ENCODE measurements around the gene PIK3AP1. TPM values are rescaled to one million over a fixed set of nuclear protein-coding genes. Genes with fewer than 3 reads are reported as not detected.

Gene PIK3AP1
- total and polyA plus RNA-seq, 10 of the 15 experiments (the other 5 are each of a cell fraction or from before 2014, with no cell fraction given), result 26.2 to 306 (median 119) TPM

DNA sequence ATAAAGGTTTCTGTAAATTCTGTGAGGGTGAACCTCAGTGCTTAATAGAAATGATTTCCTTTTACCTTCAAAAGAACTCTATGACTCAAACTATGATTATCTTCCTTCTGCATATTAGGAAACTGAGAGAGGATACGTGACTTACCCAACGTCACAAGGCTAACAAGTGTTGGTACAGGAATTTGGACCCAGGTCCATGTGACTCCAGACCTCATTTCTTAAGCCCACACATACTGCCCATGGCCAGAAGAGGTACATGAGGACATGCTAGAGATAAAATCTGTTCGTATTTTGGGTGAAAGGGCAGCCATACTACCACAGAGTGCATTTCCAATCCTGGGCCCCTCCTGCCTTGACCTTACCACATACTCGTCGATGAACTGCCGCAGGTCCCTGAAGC lies 72.0 kb downstream of the PIK3AP1 start (continued):
- TF ChIP-seq, protein P1, sequence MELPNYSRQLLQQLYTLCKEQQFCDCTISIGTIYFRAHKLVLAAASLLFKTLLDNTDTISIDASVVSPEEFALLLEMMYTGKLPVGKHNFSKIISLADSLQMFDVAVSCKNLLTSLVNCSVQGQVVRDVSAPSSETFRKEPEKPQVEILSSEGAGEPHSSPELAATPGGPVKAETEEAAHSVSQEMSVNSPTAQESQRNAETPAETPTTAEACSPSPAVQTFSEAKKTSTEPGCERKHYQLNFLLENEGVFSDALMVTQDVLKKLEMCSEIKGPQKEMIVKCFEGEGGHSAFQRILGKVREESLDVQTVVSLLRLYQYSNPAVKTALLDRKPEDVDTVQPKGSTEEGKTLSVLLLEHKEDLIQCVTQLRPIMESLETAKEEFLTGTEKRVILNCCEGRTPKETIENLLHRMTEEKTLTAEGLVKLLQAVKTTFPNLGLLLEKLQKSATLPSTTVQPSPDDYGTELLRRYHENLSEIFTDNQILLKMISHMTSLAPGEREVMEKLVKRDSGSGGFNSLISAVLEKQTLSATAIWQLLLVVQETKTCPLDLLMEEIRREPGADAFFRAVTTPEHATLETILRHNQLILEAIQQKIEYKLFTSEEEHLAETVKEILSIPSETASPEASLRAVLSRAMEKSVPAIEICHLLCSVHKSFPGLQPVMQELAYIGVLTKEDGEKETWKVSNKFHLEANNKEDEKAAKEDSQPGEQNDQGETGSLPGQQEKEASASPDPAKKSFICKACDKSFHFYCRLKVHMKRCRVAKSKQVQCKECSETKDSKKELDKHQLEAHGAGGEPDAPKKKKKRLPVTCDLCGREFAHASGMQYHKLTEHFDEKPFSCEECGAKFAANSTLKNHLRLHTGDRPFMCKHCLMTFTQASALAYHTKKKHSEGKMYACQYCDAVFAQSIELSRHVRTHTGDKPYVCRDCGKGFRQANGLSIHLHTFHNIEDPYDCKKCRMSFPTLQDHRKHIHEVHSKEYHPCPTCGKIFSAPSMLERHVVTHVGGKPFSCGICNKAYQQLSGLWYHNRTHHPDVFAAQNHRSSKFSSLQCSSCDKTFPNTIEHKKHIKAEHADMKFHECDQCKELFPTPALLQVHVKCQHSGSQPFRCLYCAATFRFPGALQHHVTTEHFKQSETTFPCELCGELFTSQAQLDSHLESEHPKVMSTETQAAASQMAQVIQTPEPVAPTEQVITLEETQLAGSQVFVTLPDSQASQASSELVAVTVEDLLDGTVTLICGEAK (IDR thresholded peaks at IDR 0.05; ENCODE audit: borderline replicate concordance), result no peak
- TF ChIP-seq CREB1 (IDR thresholded peaks at IDR 0.05; ENCODE audit: low read depth), result peak; percentile 53; the same call in 1 of the 2 replicates
- peak; percentile 36; the same call in 1 of the 2 replicates for TF ChIP-seq IKZF1 (conservative IDR thresholded peaks at IDR 0.05)
- no peak for TF ChIP-seq JUND (IDR thresholded peaks at IDR 0.05; ENCODE audit: low read depth, low read length)
- no peak for TF ChIP-seq RAD21 (IDR thresholded peaks at IDR 0.05; ENCODE audit: insufficient read depth, low read depth, low read length)
- TF ChIP-seq BCL3 (IDR thresholded peaks at IDR 0.05; ENCODE audit: borderline replicate concordance, insufficient read depth, low read depth, low read length, poor library complexity, severe bottlenecking), result no peak
- TF ChIP-seq CEBPZ (IDR thresholded peaks at IDR 0.05; ENCODE audit: low read depth, low read length), result no peak
- TF ChIP-seq SMAD1 (IDR thresholded peaks at IDR 0.05; ENCODE audit: low read depth, partially characterized antibody), result no peak
- no peak for TF ChIP-seq ASH2L (IDR thresholded peaks at IDR 0.05; ENCODE audit: borderline replicate concordance, low read depth)
- no peak for TF ChIP-seq STAT3 (IDR thresholded peaks at IDR 0.05; ENCODE audit: low read depth, low read length)
- no peak for TF ChIP-seq NFYA (IDR thresholded peaks at IDR 0.05; ENCODE audit: borderline replicate concordance, low read depth, low read length)
- TF ChIP-seq SUPT20H (IDR thresholded peaks at IDR 0.05; ENCODE audit: borderline replicate concordance, control insufficient read depth, low read depth, low read length), result no peak
- TF ChIP-seq USF1 (IDR thresholded peaks at IDR 0.05; ENCODE audit: borderline replicate concordance, extremely low read length, insufficient read depth, low read depth, low read length), result no peak
- TF ChIP-seq KAT2A (conservative IDR thresholded peaks at IDR 0.05; ENCODE audit: control insufficient read depth, low read depth, low read length), result no peak
- no peak for TF ChIP-seq ZNF384 (IDR thresholded peaks at IDR 0.05; ENCODE audit: borderline replicate concordance, low read depth, low read length)
- TF ChIP-seq, protein P2, sequence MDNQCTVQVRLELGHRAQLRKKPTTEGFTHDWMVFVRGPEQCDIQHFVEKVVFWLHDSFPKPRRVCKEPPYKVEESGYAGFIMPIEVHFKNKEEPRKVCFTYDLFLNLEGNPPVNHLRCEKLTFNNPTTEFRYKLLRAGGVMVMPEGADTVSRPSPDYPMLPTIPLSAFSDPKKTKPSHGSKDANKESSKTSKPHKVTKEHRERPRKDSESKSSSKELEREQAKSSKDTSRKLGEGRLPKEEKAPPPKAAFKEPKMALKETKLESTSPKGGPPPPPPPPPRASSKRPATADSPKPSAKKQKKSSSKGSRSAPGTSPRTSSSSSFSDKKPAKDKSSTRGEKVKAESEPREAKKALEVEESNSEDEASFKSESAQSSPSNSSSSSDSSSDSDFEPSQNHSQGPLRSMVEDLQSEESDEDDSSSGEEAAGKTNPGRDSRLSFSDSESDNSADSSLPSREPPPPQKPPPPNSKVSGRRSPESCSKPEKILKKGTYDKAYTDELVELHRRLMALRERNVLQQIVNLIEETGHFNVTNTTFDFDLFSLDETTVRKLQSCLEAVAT (IDR thresholded peaks at IDR 0.05), result 0 out of 2 replicates have a peak, but pooled peaks have one; percentile 63
- no peak for TF ChIP-seq SMC3 (IDR thresholded peaks at IDR 0.05; ENCODE audit: borderline replicate concordance, low read length)

Measured in GM12878 (cell line).